T-helper 17 cell (primary cell): Measurements from ENCODE around the gene RFXAP. TPM values are rescaled to one million over a fixed set of nuclear protein-coding genes. Genes with fewer than 3 reads are reported as not detected.
A peak's percentile ranks its signal among the peaks of the same experiment; 100 is the strongest.

Experiments used
- ATAC-seq: fragments of 150-1000 bp; cut with Tn5 transposase; 2 replicates; pipeline ENCODE4 v1.10.0; 2021; ENCODE audit warnings: mild to moderate bottlenecking, moderate library complexity
- DNase-seq, 3 donors: peaks; one replicate each; pipeline versions ENCODE4 v3.0.0 to v3.0.0-alpha.2; 2020 to 2021
- H3K9me3 ChIP-seq: one replicate; pipeline ENCODE4 v1.7.0; 2013; ENCODE audit warnings: low read length, mild to moderate bottlenecking; ENCODE audit not compliant: control insufficient read depth, poor library complexity, severe bottlenecking
- H3K27ac Mint-ChIP-seq: one replicate; pipeline ENCODE4 v1.8.0; 2022; ENCODE audit warnings: mild to moderate bottlenecking, moderate library complexity, mixed read lengths
- H3K27me3 Mint-ChIP-seq: one replicate; pipeline ENCODE4 v1.8.0; 2022; ENCODE audit warnings: mixed read lengths
- H3K36me3 Mint-ChIP-seq: one replicate; pipeline ENCODE4 v1.8.0; 2022; ENCODE audit warnings: low read depth, mixed read lengths
- H3K4me1 Mint-ChIP-seq: one replicate; pipeline ENCODE4 v1.8.0; 2022; ENCODE audit warnings: mild to moderate bottlenecking, mixed read lengths
- H3K4me3 Mint-ChIP-seq: one replicate; pipeline ENCODE4 v1.8.0; 2022; ENCODE audit warnings: mild to moderate bottlenecking, moderate library complexity, mixed read lengths
- total RNA-seq, 4 donors: library from RNA in 2 of 4; stranded (reverse) in 2 of 4; gene quantifications; one replicate each; pipeline ENCODE4 v1.2.3 and lab custom pipeline; 2022 to 2026

The RFXAP gene
- total RNA-seq, 2 donors from 2014 or later: 4.2 to 6.1 TPM

DNA sequence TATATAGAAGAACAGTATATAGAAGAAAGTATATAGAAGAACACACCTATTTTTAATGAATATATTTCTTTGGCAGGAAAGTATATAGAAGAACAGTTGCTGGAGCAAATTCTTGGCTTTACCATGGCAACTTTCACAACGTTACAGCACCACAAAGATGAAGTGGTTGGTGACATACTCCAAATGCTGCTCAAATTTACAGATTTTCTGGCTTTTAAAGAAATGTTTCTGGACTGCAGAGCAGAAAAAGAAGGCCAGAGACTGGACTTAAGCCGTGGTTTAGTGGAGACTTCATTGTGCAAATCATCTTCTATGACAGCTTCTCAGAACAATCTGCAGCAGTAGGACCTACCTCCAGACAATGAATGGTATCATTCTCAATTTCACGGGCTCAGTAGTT lies 24.3 kb upstream of the RFXAP start:
- Mint-ChIP-seq H3K27me3 (peaks cover 29% of the 10 kb centered on the region), H3K36me3 (no peaks in the 10 kb centered on the region), H3K4me3 (no peak overlapping the region), H3K27ac (no peak overlapping the region), H3K4me1 (no peaks in the 10 kb centered on the region)
- ATAC-seq (no peak), DNase-seq (no peak)
- H3K9me3 ChIP-seq: no peaks in the 10 kb centered on the region

DNA sequence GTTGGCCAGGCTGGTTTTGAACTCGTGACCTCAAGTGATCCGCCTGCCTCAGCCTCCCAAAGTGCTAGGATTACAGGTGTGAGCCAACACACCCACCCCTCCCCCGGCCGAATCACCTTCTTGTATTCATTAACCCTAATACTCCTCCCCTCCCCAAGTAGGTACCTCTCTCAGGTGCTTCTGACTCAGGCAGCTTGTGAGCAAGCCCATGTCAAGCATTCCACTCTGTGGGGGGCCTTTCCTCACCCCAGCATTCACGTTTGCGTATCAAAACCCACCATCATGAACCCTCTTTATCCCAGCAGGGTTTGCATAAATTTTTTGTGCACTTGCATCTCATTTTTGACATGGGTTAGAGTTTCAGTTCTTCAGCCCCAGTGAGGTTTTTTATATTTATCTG lies 23.6 kb upstream of the RFXAP start:
- H3K9me3 ChIP-seq: no peaks in the 10 kb centered on the region
- no peaks in the 10 kb centered on the region for H3K4me1 Mint-ChIP-seq
- DNase-seq: no peak
- no peak for ATAC-seq
- H3K27me3 Mint-ChIP-seq: peaks cover 29% of the 10 kb centered on the region
- H3K27ac Mint-ChIP-seq: no peak overlapping the region
- no peak overlapping the region for H3K4me3 Mint-ChIP-seq
- H3K36me3 Mint-ChIP-seq: no peaks in the 10 kb centered on the region

DNA sequence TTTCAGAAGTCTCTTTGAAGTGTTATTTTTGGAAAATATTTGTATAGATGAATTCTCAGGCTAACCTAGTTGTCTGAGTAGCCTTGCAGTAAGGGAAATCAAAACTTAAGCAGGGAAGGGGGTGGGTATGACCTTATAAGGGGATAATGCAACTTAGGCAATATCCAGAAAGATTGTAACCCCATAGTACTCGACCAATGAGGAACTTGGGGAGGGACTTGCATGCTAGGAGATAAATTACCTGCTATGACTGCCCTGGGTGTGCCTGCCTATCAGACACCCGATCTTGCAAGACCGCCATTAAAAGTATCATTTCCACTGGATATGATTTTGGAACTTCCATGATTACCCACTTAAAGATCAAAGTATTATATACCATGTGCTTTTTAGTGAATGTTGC lies 23.0 kb upstream of the RFXAP start:
- DNase-seq: no peak
- no peaks in the 10 kb centered on the region for H3K4me1 Mint-ChIP-seq
- H3K27ac Mint-ChIP-seq: no peak overlapping the region
- ATAC-seq: no peak
- H3K27me3 Mint-ChIP-seq: peaks cover 29% of the 10 kb centered on the region
- no peak overlapping the region for H3K4me3 Mint-ChIP-seq
- no peaks in the 10 kb centered on the region for H3K9me3 ChIP-seq
- H3K36me3 Mint-ChIP-seq: no peaks in the 10 kb centered on the region

DNA sequence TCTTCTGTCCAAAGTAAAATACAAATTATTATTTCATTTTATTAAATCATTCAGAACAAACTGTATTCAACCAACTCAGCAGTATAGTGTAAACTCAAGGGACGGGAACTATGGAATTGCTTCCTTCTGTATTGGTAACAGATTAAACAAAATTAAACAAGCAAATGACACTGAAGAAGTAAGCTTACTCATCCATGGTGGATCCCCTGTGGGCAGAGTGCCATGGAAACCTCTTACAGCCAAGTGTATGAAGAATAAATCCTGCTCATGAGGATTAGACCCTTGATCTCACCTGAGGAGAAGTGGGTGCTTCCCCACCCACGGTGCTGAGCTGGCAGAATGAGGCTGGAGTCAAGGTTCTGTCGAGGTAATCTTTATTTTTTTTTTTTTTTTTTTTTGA lies 18.0 kb upstream of the RFXAP start:
- Mint-ChIP-seq H3K4me3 (no peak overlapping the region), H3K4me1 (no peaks in the 10 kb centered on the region), H3K27me3 (peaks cover 36% of the 10 kb centered on the region), H3K27ac (no peak overlapping the region), H3K36me3 (no peaks in the 10 kb centered on the region)
- no peaks in the 10 kb centered on the region for H3K9me3 ChIP-seq
- no peak for ATAC-seq
- no peak for DNase-seq

DNA sequence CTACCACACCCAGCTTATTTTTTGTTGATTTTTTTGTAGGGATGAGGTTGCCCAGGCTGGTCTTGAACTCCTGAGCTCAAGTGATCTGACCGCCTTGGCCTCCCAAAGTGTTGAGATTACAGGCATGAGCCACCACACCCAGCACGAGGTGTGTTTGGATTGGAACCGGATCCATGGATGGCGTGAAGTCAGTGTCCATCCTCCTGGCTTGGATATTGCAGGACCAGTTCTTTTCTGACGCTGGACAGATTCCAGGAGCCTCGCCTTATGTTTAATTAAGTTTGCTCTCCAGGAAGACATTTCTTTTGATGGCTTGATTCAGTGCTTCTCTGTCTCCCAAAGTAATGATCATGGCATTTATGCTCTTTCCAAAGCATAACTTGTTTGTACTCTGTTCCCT lies 14.4 kb upstream of the RFXAP start:
- no peaks in the 10 kb centered on the region for H3K9me3 ChIP-seq
- no peaks in the 10 kb centered on the region for H3K4me1 Mint-ChIP-seq
- no peak overlapping the region for H3K27ac Mint-ChIP-seq
- H3K36me3 Mint-ChIP-seq: no peaks in the 10 kb centered on the region
- no peak for DNase-seq
- no peak for ATAC-seq
- H3K4me3 Mint-ChIP-seq: no peak overlapping the region
- H3K27me3 Mint-ChIP-seq: peaks cover 48% of the 10 kb centered on the region

DNA sequence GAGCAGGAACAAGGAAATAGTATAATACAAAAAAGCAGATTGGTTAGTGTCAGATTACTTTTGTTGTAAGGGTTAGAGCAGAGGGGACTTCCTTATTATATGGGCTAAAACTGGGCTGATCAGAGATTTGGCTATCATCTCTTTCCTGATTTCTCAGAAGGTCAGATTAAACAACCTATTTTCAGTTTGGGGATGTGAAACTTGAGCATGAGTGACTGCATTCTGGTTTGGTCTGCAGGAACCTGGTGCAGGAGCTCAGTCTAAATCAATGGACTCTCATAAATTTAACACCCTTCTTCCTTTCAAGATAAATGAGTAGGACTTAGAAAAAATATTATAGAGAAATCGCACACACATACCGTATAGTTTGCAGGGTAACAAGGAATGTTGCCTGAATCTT lies 12.9 kb upstream of the RFXAP start:
- H3K27ac Mint-ChIP-seq: no peak overlapping the region
- H3K9me3 ChIP-seq: no peaks in the 10 kb centered on the region
- no peak for ATAC-seq
- H3K4me3 Mint-ChIP-seq: no peak overlapping the region
- peaks cover 55% of the 10 kb centered on the region for H3K27me3 Mint-ChIP-seq
- H3K36me3 Mint-ChIP-seq: no peaks in the 10 kb centered on the region
- DNase-seq: no peak
- H3K4me1 Mint-ChIP-seq: no peaks in the 10 kb centered on the region

DNA sequence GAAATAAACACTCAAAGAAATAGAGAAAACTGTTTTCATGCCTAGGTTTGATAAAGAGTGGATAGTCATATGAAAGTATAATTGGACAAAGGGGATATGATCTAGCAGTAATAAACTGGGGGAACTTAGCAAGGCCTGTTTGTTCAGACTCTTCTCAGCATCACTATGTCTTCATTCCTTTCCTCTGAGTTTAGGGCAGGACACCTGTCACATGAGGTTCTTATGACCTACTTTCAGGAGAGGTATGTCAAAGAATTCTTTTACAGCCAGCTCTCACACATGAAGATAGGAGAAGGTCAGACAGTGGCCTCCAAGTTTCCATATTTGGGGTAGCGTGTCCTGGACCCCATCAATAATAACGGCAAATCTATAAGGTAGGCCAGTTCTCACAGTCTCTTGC lies 11.4 kb upstream of the RFXAP start:
- Mint-ChIP-seq H3K27me3 (peaks cover 66% of the 10 kb centered on the region), H3K36me3 (peaks cover 5% of the 10 kb centered on the region), H3K4me1 (no peaks in the 10 kb centered on the region), H3K27ac (no peak overlapping the region), H3K4me3 (no peak overlapping the region)
- DNase-seq (no peak), ATAC-seq (no peak)
- no peaks in the 10 kb centered on the region for H3K9me3 ChIP-seq

DNA sequence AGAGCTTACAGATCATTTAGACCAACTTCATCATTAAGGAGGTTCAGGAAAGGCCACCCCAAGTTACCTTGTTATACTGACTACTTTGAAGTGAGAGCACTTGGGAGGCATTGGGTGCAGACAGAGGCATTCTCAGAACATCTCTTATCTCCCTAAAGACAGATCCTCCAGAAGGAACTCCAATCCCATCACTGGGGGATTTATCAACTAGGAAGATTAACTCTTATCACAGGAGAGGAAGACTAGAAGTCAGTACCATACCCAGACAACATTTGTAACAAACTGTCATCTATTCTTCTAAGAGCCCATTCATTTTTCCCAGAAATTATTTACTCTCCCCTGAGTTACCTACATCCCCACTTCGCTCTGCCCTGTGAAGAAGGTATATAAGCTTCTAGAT lies 5.8 kb upstream of the RFXAP start:
- no peak overlapping the region for H3K27ac Mint-ChIP-seq
- H3K36me3 Mint-ChIP-seq: peaks cover 5% of the 10 kb centered on the region
- H3K4me3 Mint-ChIP-seq: no peak overlapping the region
- no peaks in the 10 kb centered on the region for H3K9me3 ChIP-seq
- H3K4me1 Mint-ChIP-seq: peaks cover 2% of the 10 kb centered on the region
- DNase-seq: no peak
- ATAC-seq: no peak
- peaks cover 47% of the 10 kb centered on the region for H3K27me3 Mint-ChIP-seq

DNA sequence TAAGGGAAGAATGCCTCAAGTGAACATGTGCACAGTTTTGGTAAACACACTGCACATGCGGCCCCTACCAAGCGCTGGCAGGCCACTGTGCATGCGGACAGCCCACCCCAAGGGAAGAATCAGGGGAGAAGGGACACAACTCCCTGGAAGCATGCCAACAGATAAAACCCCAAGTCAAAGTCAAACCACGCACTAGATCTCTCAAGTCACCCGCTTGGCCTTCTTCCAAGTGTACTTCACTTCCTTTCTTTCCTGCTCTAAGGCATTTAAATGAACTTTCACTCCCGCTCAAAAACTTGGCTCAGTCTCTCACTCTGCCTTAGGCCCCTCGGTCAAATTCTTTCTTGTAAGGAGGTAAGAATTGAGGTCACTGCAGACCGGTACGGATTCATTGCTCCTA lies 4.6 kb upstream of the RFXAP start:
- no peak overlapping the region for H3K4me3 Mint-ChIP-seq
- no peaks in the 10 kb centered on the region for H3K9me3 ChIP-seq
- peaks cover 9% of the 10 kb centered on the region for H3K4me1 Mint-ChIP-seq
- no peak for DNase-seq
- ATAC-seq: no peak
- no peak overlapping the region for H3K27ac Mint-ChIP-seq
- H3K27me3 Mint-ChIP-seq: peaks cover 41% of the 10 kb centered on the region
- peaks cover 5% of the 10 kb centered on the region for H3K36me3 Mint-ChIP-seq

DNA sequence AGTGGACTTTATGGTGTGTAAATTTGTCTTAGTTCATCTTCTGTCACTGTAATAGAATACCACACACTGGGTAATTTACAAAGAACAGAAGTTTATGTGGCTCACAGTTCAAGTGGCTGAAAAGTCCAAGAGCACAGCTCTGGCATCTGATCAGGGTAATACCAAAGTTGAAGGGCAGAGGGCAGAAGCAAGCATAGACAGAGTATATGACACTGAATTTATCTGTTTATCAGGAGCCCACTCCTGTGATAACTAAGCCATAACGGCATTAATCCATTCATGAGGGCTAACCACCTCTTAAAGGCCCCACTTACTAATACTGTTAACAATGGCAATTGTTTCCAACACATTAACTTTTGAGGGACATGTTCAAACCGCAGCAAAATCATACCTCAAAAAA lies 4.0 kb upstream of the RFXAP start:
- H3K27ac Mint-ChIP-seq: no peak overlapping the region
- ATAC-seq (peak; percentile 17), DNase-seq (no peak)
- peaks cover 15% of the 10 kb centered on the region for H3K4me1 Mint-ChIP-seq
- H3K9me3 ChIP-seq: no peaks in the 10 kb centered on the region
- H3K27me3 Mint-ChIP-seq: peaks cover 37% of the 10 kb centered on the region
- no peak overlapping the region for H3K4me3 Mint-ChIP-seq
- H3K36me3 Mint-ChIP-seq: peaks cover 5% of the 10 kb centered on the region

DNA sequence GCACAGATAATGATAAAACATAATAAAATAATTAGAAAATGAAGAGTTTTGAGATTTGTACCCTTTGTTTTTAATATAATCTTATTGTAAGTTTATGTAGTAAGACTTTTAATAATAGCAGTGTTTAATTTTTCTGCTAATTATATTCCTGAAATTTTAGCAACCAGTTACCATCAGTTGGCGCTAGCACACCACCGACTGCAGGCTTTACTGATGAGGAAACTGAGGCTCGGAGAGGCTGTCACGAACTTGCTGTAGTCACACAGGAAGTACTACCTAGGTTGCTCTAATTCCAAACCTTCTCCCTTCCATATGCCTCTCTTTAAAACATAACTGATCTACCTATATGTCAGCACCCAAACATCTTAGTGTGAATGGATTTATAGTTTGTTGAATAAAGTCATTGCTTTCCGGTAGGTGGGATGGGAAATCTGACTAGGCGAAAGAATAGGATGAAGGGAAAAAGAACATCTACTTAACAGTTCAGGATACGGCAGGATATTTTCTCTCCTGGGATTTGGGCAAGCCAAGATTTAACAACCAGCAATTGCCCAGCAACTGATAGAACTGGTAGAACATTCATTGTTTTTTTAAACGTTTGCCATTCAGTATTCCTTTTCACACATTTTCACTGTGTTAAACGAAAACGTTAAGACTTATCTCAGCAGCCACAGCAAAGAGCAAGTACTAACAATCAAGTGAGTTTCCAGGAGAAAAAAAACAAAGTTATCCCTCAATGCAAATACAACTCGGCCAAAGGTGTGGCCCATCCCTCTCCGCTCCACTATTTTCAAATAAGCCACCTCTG lies 822 bp upstream of the RFXAP start:
- ATAC-seq (no peak), DNase-seq (no peak)
- H3K4me1 Mint-ChIP-seq: peaks cover 28% of the 10 kb centered on the region
- H3K27ac Mint-ChIP-seq: peak overlapping the region; percentile 93
- no peaks in the 10 kb centered on the region for H3K9me3 ChIP-seq
- peak overlapping the region; percentile 95 for H3K4me3 Mint-ChIP-seq
- peaks cover 14% of the 10 kb centered on the region for H3K27me3 Mint-ChIP-seq
- no peaks in the 10 kb centered on the region for H3K36me3 Mint-ChIP-seq

DNA sequence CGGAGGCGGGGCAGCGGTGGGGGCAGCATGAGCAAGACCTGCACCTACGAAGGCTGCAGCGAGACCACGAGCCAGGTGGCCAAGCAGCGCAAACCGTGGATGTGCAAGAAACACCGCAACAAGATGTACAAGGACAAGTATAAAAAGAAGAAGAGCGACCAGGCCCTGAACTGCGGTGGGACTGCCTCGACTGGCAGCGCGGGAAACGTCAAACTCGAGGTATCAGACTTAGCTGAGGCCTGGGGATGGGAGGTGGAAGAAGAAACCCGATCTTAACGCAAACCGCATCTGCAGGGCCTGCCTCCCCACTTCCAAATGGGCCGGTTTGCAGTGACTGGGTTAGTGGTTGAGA lies 693 bp downstream of the RFXAP start:
- Mint-ChIP-seq H3K4me1 (peaks cover 38% of the 10 kb centered on the region), H3K36me3 (no peaks in the 10 kb centered on the region), H3K27ac (peak overlapping the region; percentile 93), H3K4me3 (peak overlapping the region; percentile 95), H3K27me3 (no peaks in the 10 kb centered on the region)
- ATAC-seq (peak; percentile 18), DNase-seq (peak in 2 of 3 donors; percentile 13 to 15)
- no peaks in the 10 kb centered on the region for H3K9me3 ChIP-seq

DNA sequence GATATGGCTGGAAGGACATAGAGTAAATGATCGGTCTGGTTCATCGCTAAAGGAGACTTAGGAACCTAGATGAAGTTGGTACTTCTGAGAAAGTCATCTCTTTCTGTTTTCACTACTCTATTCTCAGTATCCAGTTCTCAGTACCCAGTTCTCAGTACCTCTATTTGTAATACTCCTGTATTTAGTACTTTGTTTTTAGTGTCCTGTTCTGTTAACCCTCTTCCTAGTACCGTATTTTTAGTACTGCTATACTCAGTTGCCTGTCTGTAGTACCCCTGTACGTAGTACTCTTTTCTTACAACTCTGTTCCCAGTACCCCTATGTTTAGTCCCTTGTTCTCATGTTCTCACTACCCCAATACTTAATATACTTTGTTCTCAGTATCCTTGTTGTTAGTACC lies 1.2 kb downstream of the RFXAP start:
- no peak for DNase-seq
- ATAC-seq: no peak
- Mint-ChIP-seq H3K27ac (peak overlapping the region; percentile 93), H3K36me3 (no peaks in the 10 kb centered on the region), H3K4me1 (peaks cover 41% of the 10 kb centered on the region), H3K4me3 (peak overlapping the region; percentile 95), H3K27me3 (no peaks in the 10 kb centered on the region)
- H3K9me3 ChIP-seq: no peaks in the 10 kb centered on the region

DNA sequence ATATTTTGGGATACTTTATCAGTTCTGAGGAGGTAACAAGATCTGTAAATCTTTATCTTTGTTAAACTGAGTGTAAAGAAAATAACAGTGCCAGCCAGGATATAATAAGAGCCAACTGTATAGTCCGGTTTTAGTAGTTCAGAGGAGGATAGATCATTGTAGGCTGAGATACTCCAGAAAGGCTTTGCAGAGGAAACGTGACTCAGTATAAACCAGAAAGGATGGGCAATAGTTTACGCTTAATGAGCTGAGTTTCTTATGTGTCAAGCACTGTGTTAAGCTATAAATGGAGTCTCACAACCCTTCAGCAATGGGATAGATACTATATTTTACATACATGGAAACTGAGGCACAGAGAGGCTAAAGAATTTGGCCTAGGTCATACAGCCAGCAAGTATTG lies 3.8 kb downstream of the RFXAP start:
- no peak for DNase-seq
- Mint-ChIP-seq H3K4me1 (peaks cover 41% of the 10 kb centered on the region), H3K36me3 (no peaks in the 10 kb centered on the region), H3K27ac (no peak overlapping the region), H3K4me3 (no peak overlapping the region), H3K27me3 (no peaks in the 10 kb centered on the region)
- H3K9me3 ChIP-seq: no peaks in the 10 kb centered on the region
- ATAC-seq: no peak
